ENCODE measurements around the gene ARIH1. TPM values are rescaled to one million over a fixed set of nuclear protein-coding genes. Genes with fewer than 3 reads are reported as not detected.

Gene ARIH1
- total and polyA plus RNA-seq, 10 of the 15 experiments (the other 5 are each of a cell fraction or from before 2014, with no cell fraction given) = 14.7 to 99.5 (median 26.5) TPM

GRCh38 chr15:72472992-72473610 lies 1.0 kb upstream of the ARIH1 start:
- no peak for FAIRE-seq
- SMC1A ChIA-PET (ENCODE audit: uncharacterized antibody, unreplicated experiment) = interaction anchor here (0.7 to 1.5 kb wide), 5 partner anchors 11 to 273 kb away, joined by 3 to 5 read pairs (median 4); partner anchors contain the start of genes BBS4 and HIGD2B
- peak overlapping the region; percentile 96 for H3K4me2 ChIP-seq (ENCODE audit: control insufficient read depth, insufficient read depth)
- DNase-seq (ENCODE audit: low read depth, low spot score) = peak; percentile 5
- WGBS (ENCODE audit: insufficient coverage, insufficient replicate concordance, low lambda C conversion rate, missing lambda C conversion rate) = 60% methylated on average over 4 of the region's 4 CpGs
- BruUV-seq (replicated peaks) = no TSS peak
- H2AFZ ChIP-seq (ENCODE audit: control insufficient read depth, low read depth, low read length) = peak overlapping the region; percentile 80
- intact Hi-C loops (cut with micrococcal nuclease; ENCODE audit: unreplicated experiment) = loop anchor here (5.0 kb wide), 2 partner anchors 96 to 246 kb away; partner anchors contain the start of gene HEXA
- RAD21 ChIA-PET (ENCODE audit: unreplicated experiment) = interaction anchor here (0.8 to 1.5 kb wide), 6 partner anchors 11 to 1523 kb away, joined by 3 to 9 read pairs (median 4); no protein-coding TSS in a partner anchor
- peak overlapping the region; percentile 94 for H3K27ac ChIP-seq (ENCODE audit: control insufficient read depth, insufficient read depth)
- H3K9me3 ChIP-seq (replicated peaks; ENCODE audit: control insufficient read depth, insufficient read depth, low read length) = no peaks in the 10 kb centered on the region
- peak overlapping the region; percentile 91 for H3K4me3 ChIP-seq
- no peaks in the 10 kb centered on the region for H3K27me3 ChIP-seq (replicated peaks in 1 of 2; ENCODE audit: control insufficient read depth in 2 of 2, insufficient read depth in 2 of 2, low read length in 1 of 2)
- H3K4me1 ChIP-seq (ENCODE audit: control insufficient read depth, insufficient read depth, low read length) = peaks cover 7% of the 10 kb centered on the region
- POLR2A ChIA-PET = interaction anchor here (0.8 to 1.9 kb wide), 6 partner anchors 9 to 22 kb away, joined by 3 to 8 read pairs (median 4); no protein-coding TSS in a partner anchor
- peaks cover 43% of the 10 kb centered on the region for H3K79me2 ChIP-seq (ENCODE audit: control insufficient read depth, insufficient read depth, low read length)
- peak overlapping the region; percentile 99 for H3K9ac ChIP-seq (ENCODE audit: control insufficient read depth, insufficient read depth, low read length)
- in situ Hi-C loops (cut with MboI) = loop anchor here (10.0 kb wide), 1 partner anchor 202 kb away; no protein-coding TSS in a partner anchor
- CTCF ChIA-PET = interaction anchor here (0.6 to 2.6 kb wide), 18 partner anchors 9 to 579 kb away, joined by 3 to 14 read pairs (median 4); partner anchors contain the start of gene NEO1
- ATAC-seq = no peak
- H4K20me1 ChIP-seq (ENCODE audit: control insufficient read depth, insufficient read depth) = no peaks in the 10 kb centered on the region
- H3K36me3 ChIP-seq (ENCODE audit: control insufficient read depth in 2 of 2, insufficient read depth in 2 of 2, low read length in 1 of 2) = no peaks in the 10 kb centered on the region
- TF ChIP-seq NRF1 (conservative IDR thresholded peaks at IDR 0.05; ENCODE audit: low read depth, low read length) = no peak
- TF ChIP-seq DPF2 (IDR thresholded peaks at IDR 0.05) = no peak
- no peak for TF ChIP-seq NKRF (conservative IDR thresholded peaks at IDR 0.05)
- TF ChIP-seq BCL3 (IDR thresholded peaks at IDR 0.05; ENCODE audit: borderline replicate concordance, insufficient read depth, low read depth, low read length, poor library complexity, severe bottlenecking) = no peak
- no peak for TF ChIP-seq FOXK2 (IDR thresholded peaks at IDR 0.05)
- TF ChIP-seq HDGF (IDR thresholded peaks at IDR 0.05) = peak; percentile 42; the same call in 1 of the 2 replicates
- no peak for TF ChIP-seq EZH2 (IDR thresholded peaks at IDR 0.05; ENCODE audit: borderline replicate concordance, control insufficient read depth, low read depth, low read length)
- peak; percentile 78 for TF ChIP-seq MLLT1 (IDR thresholded peaks at IDR 0.05)
- no peak for TF ChIP-seq ATF7 (IDR thresholded peaks at IDR 0.05; ENCODE audit: low read depth)
- peak in 2 of 3 experiments; percentile 20 to 30; a peak in 1 of 6 replicates for TF ChIP-seq CTCF (IDR thresholded peaks at IDR 0.05 in 2 of 3, conservative IDR thresholded peaks at IDR 0.05 in 1 of 3; ENCODE audit: control insufficient read depth in 2 of 3, extremely low read depth in 1 of 3, insufficient read depth in 1 of 3, low read depth in 3 of 3, low read length in 3 of 3)
- no peak for TF ChIP-seq IRF3 (IDR thresholded peaks at IDR 0.05)
- TF ChIP-seq RAD21 (IDR thresholded peaks at IDR 0.05; ENCODE audit: insufficient read depth, low read depth, low read length) = peak; percentile 30; the same call in 1 of the 2 replicates
- TF ChIP-seq SMAD1 (IDR thresholded peaks at IDR 0.05; ENCODE audit: low read depth, partially characterized antibody) = peak; percentile 50
- TF ChIP-seq PAX8 (IDR thresholded peaks at IDR 0.05) = no peak
- no peak for TF ChIP-seq ZNF622 (IDR thresholded peaks at IDR 0.05)

Data from GM12878 (cell line).